ENCODE data around the gene SMAD6. TPM values are rescaled to one million over a fixed set of nuclear protein-coding genes. Genes with fewer than 3 reads are reported as not detected.

Gene SMAD6
- total RNA-seq, 4 donors from 2014 or later: 59.3 to 118 (median 62.3) TPM

GRCh38 chr15:66740802-66741201 is 38.8 kb downstream of the SMAD6 start:
- H3K4me3 ChIP-seq (replicated peaks in 1 of 3): no peak overlapping the region
- H3K27me3 ChIP-seq: no peaks in the 10 kb centered on the region
- peak overlapping the region in 1 of 3 donors; percentile 52 for H3K27ac ChIP-seq
- 46 to 49% methylated on average over 8 of the region's 8 CpGs for WGBS, 2 donors
- H3K9me3 ChIP-seq: no peaks in the 10 kb centered on the region
- intact Hi-C loops (cut with DNase I): no loop called here
- TF ChIP-seq CTCF (IDR thresholded peaks at IDR 0.05): no peak
- DNase-seq: peak in 1 of 2 donors; percentile 40
- no peaks in the 10 kb centered on the region for H3K36me3 ChIP-seq
- peaks cover 53 to 93% of the 10 kb centered on the region in 2 donors for H3K4me1 ChIP-seq

GRCh38 chr15:66741646-66742045 is 39.6 kb downstream of the SMAD6 start:
- no peak for DNase-seq
- TF ChIP-seq POLR2A (IDR thresholded peaks at IDR 0.05): no peak
- H3K4me3 ChIP-seq (replicated peaks in 1 of 3): no peak overlapping the region
- WGBS, 2 donors: 80 to 81% methylated on average over 5 of the region's 5 CpGs
- peak overlapping the region in 1 of 3 donors; percentile 52 for H3K27ac ChIP-seq
- peaks cover 52 to 93% of the 10 kb centered on the region in 2 donors for H3K4me1 ChIP-seq
- intact Hi-C loops (cut with DNase I): no loop called here
- no peaks in the 10 kb centered on the region for H3K36me3 ChIP-seq
- H3K9me3 ChIP-seq: no peaks in the 10 kb centered on the region
- H3K27me3 ChIP-seq: no peaks in the 10 kb centered on the region

DNA sequence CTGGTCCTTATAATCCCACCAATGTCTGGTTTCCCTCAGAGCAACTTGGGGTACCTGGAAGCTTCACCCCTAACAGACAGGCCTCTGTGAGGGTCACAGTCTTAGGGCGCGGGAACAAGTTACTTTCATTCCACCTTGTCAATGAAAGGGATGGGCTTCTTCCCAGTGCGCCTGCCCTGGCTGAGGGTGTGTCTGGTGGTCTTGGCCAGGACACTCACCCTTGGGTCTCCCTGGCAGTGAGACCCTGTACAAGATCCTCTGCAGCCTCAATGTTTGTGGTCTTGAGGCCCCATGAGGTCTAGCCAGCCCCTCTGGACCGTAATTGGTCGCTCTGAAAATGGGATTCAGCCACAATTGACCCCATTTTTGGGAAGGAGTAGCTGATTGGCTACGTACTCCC is 40.2 kb downstream of the SMAD6 start:
- Histone ChIP-seq H3K4me1 (peaks cover 50 to 93% of the 10 kb centered on the region in 2 donors), H3K27ac (no peak overlapping the region)

DNA sequence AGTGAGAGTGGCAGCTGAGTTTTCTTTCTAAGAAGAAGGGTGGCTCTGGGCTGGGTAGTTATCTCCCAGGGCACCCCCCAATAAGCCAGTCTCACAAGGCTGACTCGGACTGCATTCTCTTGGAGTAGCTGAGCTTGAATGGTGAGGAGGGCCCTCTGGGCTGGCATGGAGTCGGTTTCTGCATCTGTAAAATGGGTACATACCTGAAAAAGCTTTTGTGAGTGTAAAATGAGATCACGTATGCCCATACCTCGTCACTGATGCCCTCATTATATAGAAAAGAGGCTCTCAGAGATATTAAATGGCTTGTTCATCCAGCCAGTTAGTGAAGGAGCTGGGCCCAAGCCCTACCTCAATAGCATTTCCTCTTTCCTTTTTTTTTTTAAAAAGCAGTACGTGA is 41.2 kb downstream of the SMAD6 start:
- DNase-seq: no peak
- H3K9me3 ChIP-seq: no peaks in the 10 kb centered on the region
- H3K27me3 ChIP-seq: no peaks in the 10 kb centered on the region
- H3K27ac ChIP-seq: no peak overlapping the region
- no peak for TF ChIP-seq POLR2A (IDR thresholded peaks at IDR 0.05)
- no peak for TF ChIP-seq CTCF (IDR thresholded peaks at IDR 0.05)
- H3K4me3 ChIP-seq (replicated peaks in 1 of 3): no peak overlapping the region
- intact Hi-C loops (cut with DNase I): no loop called here
- WGBS, 2 donors: 91 to 93% methylated on average over 5 of the region's 5 CpGs
- no peaks in the 10 kb centered on the region for H3K36me3 ChIP-seq
- H3K4me1 ChIP-seq: peaks cover 53 to 93% of the 10 kb centered on the region in 2 donors

More for the DNA sequence above, 40.2 kb downstream of the SMAD6 start:
- WGBS, 2 donors: 86 to 98% methylated on average over 4 to 6 of the region's 6 CpGs
- Histone ChIP-seq H3K27me3 (no peaks in the 10 kb centered on the region), H3K36me3 (no peaks in the 10 kb centered on the region), H3K9me3 (no peaks in the 10 kb centered on the region), H3K4me3 (replicated peaks in 1 of 3) (no peak overlapping the region)
- no peak for DNase-seq
- TF ChIP-seq CTCF (IDR thresholded peaks at IDR 0.05) (no peak), POLR2A (IDR thresholded peaks at IDR 0.05) (no peak)
- intact Hi-C loops (cut with DNase I): no loop called here

GRCh38 chr15:66743703-66744536 is 41.9 kb downstream of the SMAD6 start:
- peak overlapping the region; percentile 17 to 84 (median 83) for H3K27ac ChIP-seq
- H3K4me1 ChIP-seq: peaks cover 57 to 93% of the 10 kb centered on the region in 2 donors
- DNase-seq: peak in 1 of 2 donors; percentile 48
- H3K9me3 ChIP-seq: no peaks in the 10 kb centered on the region
- TF ChIP-seq POLR2A (IDR thresholded peaks at IDR 0.05): no peak
- intact Hi-C loops (cut with DNase I): no loop called here
- WGBS, 2 donors: 62 to 72% methylated on average over 12 to 15 of the region's 15 CpGs
- no peaks in the 10 kb centered on the region for H3K36me3 ChIP-seq
- no peaks in the 10 kb centered on the region for H3K27me3 ChIP-seq
- H3K4me3 ChIP-seq (replicated peaks in 1 of 3): no peak overlapping the region

- DNase-seq: no peak
- TF ChIP-seq POLR2A (IDR thresholded peaks at IDR 0.05) (no peak), CTCF (IDR thresholded peaks at IDR 0.05) (no peak)
- no peaks in the 10 kb centered on the region for H3K9me3 ChIP-seq
- intact Hi-C loops (cut with DNase I): no loop called here
- peak overlapping the region; percentile 41 to 84 (median 83) for H3K27ac ChIP-seq
- WGBS, 2 donors: 39 to 45% methylated on average over 4 of the region's 4 CpGs
- no peaks in the 10 kb centered on the region for H3K27me3 ChIP-seq
- peaks cover 61 to 93% of the 10 kb centered on the region in 2 donors for H3K4me1 ChIP-seq
- no peak overlapping the region for H3K4me3 ChIP-seq (replicated peaks in 1 of 3)
- H3K36me3 ChIP-seq: no peaks in the 10 kb centered on the region
Measured at GRCh38 chr15:66744610-66745279, 42.7 kb downstream of the SMAD6 start.
